HEK293 (cell line): Measurements from ENCODE around the gene RGS9BP.
A peak's percentile ranks its signal among the peaks of the same experiment; 100 is the strongest.

Experiments
- CTCF ChIP-seq: fragments of 450-650 bp; formaldehyde crosslinking; IDR thresholded peaks from 2 replicates; pipeline ENCODE4 v1.5.1; 2016; ENCODE audit warnings: missing biosample characterization, missing genetic modification characterization
- IKZF3 ChIP-seq: fragments of 450-650 bp; IDR thresholded peaks from 2 replicates; pipeline ENCODE4 v1.5.0; 2018; ENCODE audit warnings: missing biosample characterization, mild to moderate bottlenecking, missing genetic modification characterization, moderate library complexity
- OVOL3 ChIP-seq: fragments of 450-650 bp; formaldehyde crosslinking; IDR thresholded peaks from 2 replicates; pipeline ENCODE4 v1.5.1; 2016; ENCODE audit warnings: missing biosample characterization, missing genetic modification characterization
- YY1 ChIP-seq: fragments of 450-650 bp; formaldehyde crosslinking; IDR thresholded peaks from 2 replicates; pipeline ENCODE4 v1.5.1; 2018; ENCODE audit warnings: missing biosample characterization, missing genetic modification characterization
- YY2 ChIP-seq: fragments of 450-650 bp; formaldehyde crosslinking; IDR thresholded peaks from 2 replicates; pipeline ENCODE4 v1.5.1; 2016; ENCODE audit warnings: missing biosample characterization, missing genetic modification characterization
- ZNF292 ChIP-seq: fragments of 450-650 bp; formaldehyde crosslinking; IDR thresholded peaks from 2 replicates; pipeline ENCODE4 v1.5.1; 2016; ENCODE audit warnings: low read depth, missing biosample characterization, missing genetic modification characterization, borderline replicate concordance

GRCh38 chr19:32691291-32691951 lies 15.8 kb downstream of the RGS9BP start, which contains the start of gene NUDT19:
- TF ChIP-seq IKZF3 (tag by site-specific recombination) = peak; percentile 95
- TF ChIP-seq CTCF (tag by site-specific recombination) = peak; percentile 56; the same call in 1 of the 2 replicates
- no peak for TF ChIP-seq ZNF292 (tag by site-specific recombination)
- no peak; the same call in 1 of the 2 replicates for TF ChIP-seq YY1 (tag by site-specific recombination)
- TF ChIP-seq YY2 (tag by site-specific recombination) = no peak
- TF ChIP-seq OVOL3 (tag by site-specific recombination) = no peak
